DND-41 (cell line): ENCODE data around the gene GALNTL6.

Experiments used
- ATAC-seq: fragments of 200-7000 bp; cut with Tn5 transposase; 3 replicates; pipeline ENCODE4 v1.9.1; 2021; ENCODE audit warnings: low read depth; ENCODE audit not compliant: insufficient read depth
- DNase-seq: peaks from one replicate; pipeline ENCODE4 v3.0.0-alpha.2; 2020
- H2AFZ ChIP-seq: 2 replicates; pipeline ENCODE4 v1.6.0; 2012; ENCODE audit warnings: low read depth, low read length
- H3K27ac ChIP-seq: 2 replicates; pipeline ENCODE4 v1.5.1; 2012; ENCODE audit warnings: low read length, inconsistent platforms
- H3K27me3 ChIP-seq: fragments of 200-600 bp; sonication (generic); 2 replicates; pipeline ENCODE4 v1.6.0; 2012; ENCODE audit warnings: low read length, mild to moderate bottlenecking, inconsistent platforms; ENCODE audit not compliant: insufficient read depth, poor library complexity
- H3K36me3 ChIP-seq: 2 replicates; pipeline ENCODE4 v1.5.1; 2012; ENCODE audit warnings: low read length, inconsistent platforms; ENCODE audit not compliant: insufficient read depth
- H3K4me1 ChIP-seq: 2 replicates; pipeline ENCODE4 v1.5.1; 2012; ENCODE audit warnings: mild to moderate bottlenecking, low read length; ENCODE audit not compliant: insufficient read depth
- H3K4me2 ChIP-seq: 2 replicates; pipeline ENCODE4 v1.6.0; 2012; ENCODE audit warnings: mild to moderate bottlenecking, moderate library complexity, low read length, inconsistent platforms; ENCODE audit not compliant: insufficient read depth
- H3K4me3 ChIP-seq, 2 experiments: fragments of 200-600 bp in 1 of 2; shearing (Covaris generic) in 1 of 2; 2 replicates each; pipeline ENCODE4 v1.5.1; 2012 to 2016; ENCODE audit warnings: inconsistent platforms in 2 of 2, low read length in 2 of 2, mild to moderate bottlenecking in 2 of 2, low read depth in 1 of 2, moderate library complexity in 1 of 2
- H3K79me2 ChIP-seq: 2 replicates; pipeline ENCODE4 v1.6.0; 2012; ENCODE audit warnings: low read length, inconsistent platforms; ENCODE audit not compliant: insufficient read depth
- H3K9ac ChIP-seq: 2 replicates; pipeline ENCODE4 v1.6.0; 2012; ENCODE audit warnings: low read depth, mild to moderate bottlenecking, inconsistent platforms, low read length, moderate library complexity
- H3K9me3 ChIP-seq: 2 replicates; pipeline ENCODE4 v1.5.1; 2012; ENCODE audit warnings: low read length, moderate library complexity, mild to moderate bottlenecking, inconsistent platforms; ENCODE audit not compliant: insufficient read depth, severe bottlenecking
- H4K20me1 ChIP-seq: 2 replicates; pipeline ENCODE4 v1.6.0; 2012; ENCODE audit warnings: low read length; ENCODE audit not compliant: insufficient read depth
- EZH2 ChIP-seq: IDR thresholded peaks from 3 replicates; pipeline ENCODE4 v1.6.1; 2012; ENCODE audit warnings: borderline replicate concordance, low read depth, mild to moderate bottlenecking, moderate library complexity, low read length, inconsistent platforms; ENCODE audit not compliant: severe bottlenecking
- TF ChIP-seq, protein P1 (sequence below): IDR thresholded peaks from 2 replicates; pipeline ENCODE4 v1.5.1; 2012; ENCODE audit warnings: borderline replicate concordance, low read length, moderate library complexity, mild to moderate bottlenecking; ENCODE audit not compliant: poor library complexity, severe bottlenecking; ENCODE audit errors: extremely low read depth

GALNTL6 gene

DNA sequence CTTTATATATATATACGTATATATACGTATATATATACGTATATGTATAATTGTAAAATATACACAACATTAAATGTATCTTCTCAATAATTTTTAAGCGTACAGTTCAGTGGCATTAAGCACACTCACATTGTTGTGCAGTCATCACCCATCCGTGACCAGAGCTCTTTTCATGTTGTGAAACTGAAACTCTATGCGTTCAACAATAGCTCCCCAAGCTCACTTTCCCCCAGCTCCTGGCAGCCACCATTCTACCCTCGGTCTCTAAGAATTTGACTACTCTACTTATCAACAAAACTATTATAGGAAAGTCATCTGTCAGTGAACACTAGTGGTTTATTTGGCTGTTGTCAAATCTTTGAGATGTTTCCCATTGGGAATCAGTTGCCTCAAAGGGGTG, 733.6 kb downstream of the GALNTL6 start:
- Histone ChIP-seq H2AFZ (no peak overlapping the region), H3K27ac (no peak overlapping the region), H3K9ac (no peak overlapping the region), H3K9me3 (no peaks in the 10 kb centered on the region), H3K36me3 (no peaks in the 10 kb centered on the region), H3K4me1 (no peaks in the 10 kb centered on the region), H3K4me3 (no peak overlapping the region), H3K27me3 (no peaks in the 10 kb centered on the region), H4K20me1 (no peaks in the 10 kb centered on the region), H3K4me2 (no peak overlapping the region), H3K79me2 (no peaks in the 10 kb centered on the region)
- DNase-seq (no peak), ATAC-seq (no peak)
- no peak for TF ChIP-seq EZH2
- TF ChIP-seq, protein P1, sequence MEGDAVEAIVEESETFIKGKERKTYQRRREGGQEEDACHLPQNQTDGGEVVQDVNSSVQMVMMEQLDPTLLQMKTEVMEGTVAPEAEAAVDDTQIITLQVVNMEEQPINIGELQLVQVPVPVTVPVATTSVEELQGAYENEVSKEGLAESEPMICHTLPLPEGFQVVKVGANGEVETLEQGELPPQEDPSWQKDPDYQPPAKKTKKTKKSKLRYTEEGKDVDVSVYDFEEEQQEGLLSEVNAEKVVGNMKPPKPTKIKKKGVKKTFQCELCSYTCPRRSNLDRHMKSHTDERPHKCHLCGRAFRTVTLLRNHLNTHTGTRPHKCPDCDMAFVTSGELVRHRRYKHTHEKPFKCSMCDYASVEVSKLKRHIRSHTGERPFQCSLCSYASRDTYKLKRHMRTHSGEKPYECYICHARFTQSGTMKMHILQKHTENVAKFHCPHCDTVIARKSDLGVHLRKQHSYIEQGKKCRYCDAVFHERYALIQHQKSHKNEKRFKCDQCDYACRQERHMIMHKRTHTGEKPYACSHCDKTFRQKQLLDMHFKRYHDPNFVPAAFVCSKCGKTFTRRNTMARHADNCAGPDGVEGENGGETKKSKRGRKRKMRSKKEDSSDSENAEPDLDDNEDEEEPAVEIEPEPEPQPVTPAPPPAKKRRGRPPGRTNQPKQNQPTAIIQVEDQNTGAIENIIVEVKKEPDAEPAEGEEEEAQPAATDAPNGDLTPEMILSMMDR: no peak

DNA sequence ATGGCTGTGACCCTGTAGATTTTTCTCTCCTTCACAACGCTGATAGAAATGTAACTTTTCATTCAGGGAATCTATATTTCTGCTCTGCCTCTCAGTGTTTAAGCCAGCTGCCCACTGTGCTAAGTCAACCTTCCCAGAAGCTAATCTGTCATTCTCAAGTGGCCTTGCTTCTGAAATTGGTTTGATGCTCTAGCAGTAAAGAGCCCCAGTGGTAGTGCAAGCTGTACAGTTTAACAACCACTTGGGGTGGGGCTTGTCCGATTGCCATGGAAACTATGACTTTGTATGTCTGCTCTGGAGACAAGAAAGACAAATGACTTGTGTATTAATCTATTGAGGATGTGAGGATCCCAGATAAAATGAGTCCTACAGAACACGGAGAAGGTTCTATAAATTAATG, 734.5 kb downstream of the GALNTL6 start:
- no peak overlapping the region for H3K9ac ChIP-seq
- TF ChIP-seq, protein P1: no peak
- no peak for TF ChIP-seq EZH2
- no peaks in the 10 kb centered on the region for H3K9me3 ChIP-seq
- DNase-seq: no peak
- H2AFZ ChIP-seq: no peak overlapping the region
- H4K20me1 ChIP-seq: no peaks in the 10 kb centered on the region
- no peak for ATAC-seq
- H3K4me3 ChIP-seq: no peak overlapping the region
- H3K4me2 ChIP-seq: no peak overlapping the region
- no peaks in the 10 kb centered on the region for H3K27me3 ChIP-seq
- H3K36me3 ChIP-seq: no peaks in the 10 kb centered on the region
- no peaks in the 10 kb centered on the region for H3K79me2 ChIP-seq
- H3K27ac ChIP-seq: no peak overlapping the region
- no peaks in the 10 kb centered on the region for H3K4me1 ChIP-seq

DNA sequence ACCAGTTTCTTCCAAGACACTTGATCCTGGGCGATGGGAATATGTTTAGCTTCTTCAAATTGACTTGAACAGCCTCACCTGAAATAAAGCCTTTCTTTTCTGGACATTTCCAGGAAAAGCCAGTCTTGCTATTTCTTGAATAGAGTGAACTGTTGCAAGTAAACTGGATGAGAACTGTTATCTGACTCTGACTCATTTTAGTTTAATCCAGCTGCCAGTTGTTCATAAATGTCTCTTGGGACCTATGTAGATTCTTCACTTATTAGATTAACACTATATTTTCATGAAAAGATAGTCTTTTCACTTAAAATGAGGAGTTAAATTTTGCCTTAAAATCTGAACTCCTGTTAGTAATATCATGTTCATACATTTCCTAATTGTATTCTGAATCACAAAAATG, 740.0 kb downstream of the GALNTL6 start:
- H3K27ac ChIP-seq: no peak overlapping the region
- no peaks in the 10 kb centered on the region for H4K20me1 ChIP-seq
- no peak overlapping the region for H3K9ac ChIP-seq
- H3K4me1 ChIP-seq: no peaks in the 10 kb centered on the region
- H3K79me2 ChIP-seq: no peaks in the 10 kb centered on the region
- no peak for ATAC-seq
- H3K36me3 ChIP-seq: no peaks in the 10 kb centered on the region
- no peak for DNase-seq
- no peak for TF ChIP-seq EZH2
- H3K4me3 ChIP-seq: no peak overlapping the region
- H2AFZ ChIP-seq: no peak overlapping the region
- H3K9me3 ChIP-seq: no peaks in the 10 kb centered on the region
- no peaks in the 10 kb centered on the region for H3K27me3 ChIP-seq
- H3K4me2 ChIP-seq: no peak overlapping the region

DNA sequence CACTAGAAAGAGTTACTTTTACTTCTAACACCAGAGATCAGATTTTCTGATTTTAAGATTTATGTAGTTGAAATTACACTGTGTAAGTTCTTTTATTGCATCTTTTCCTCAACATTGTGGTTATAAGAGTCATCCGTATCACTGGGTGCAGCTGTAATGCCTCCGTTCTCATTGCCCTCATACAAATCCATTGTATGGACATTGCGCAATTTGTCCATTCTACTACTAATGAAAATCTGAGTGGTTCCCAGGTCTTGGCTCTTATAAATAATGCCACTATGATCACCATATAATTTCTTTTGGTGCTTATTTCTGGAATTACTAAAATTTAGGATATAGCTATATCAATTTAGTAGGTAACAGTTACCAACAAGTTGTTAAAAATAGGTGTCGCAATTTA, 741.4 kb downstream of the GALNTL6 start:
- H3K4me3 ChIP-seq: no peak overlapping the region
- H3K9ac ChIP-seq: no peak overlapping the region
- TF ChIP-seq, protein P1: no peak
- no peak for TF ChIP-seq EZH2
- no peaks in the 10 kb centered on the region for H3K36me3 ChIP-seq
- no peaks in the 10 kb centered on the region for H3K27me3 ChIP-seq
- no peak for DNase-seq
- H3K79me2 ChIP-seq: no peaks in the 10 kb centered on the region
- no peak overlapping the region for H3K4me2 ChIP-seq
- H2AFZ ChIP-seq: no peak overlapping the region
- H4K20me1 ChIP-seq: no peaks in the 10 kb centered on the region
- H3K4me1 ChIP-seq: no peaks in the 10 kb centered on the region
- ATAC-seq: no peak
- H3K27ac ChIP-seq: no peak overlapping the region
- no peaks in the 10 kb centered on the region for H3K9me3 ChIP-seq
